ENCODE results near the gene WDR64. TPM values are rescaled to one million over a fixed set of nuclear protein-coding genes. Genes with fewer than 3 reads are reported as not detected.

Gene WDR64
- total and polyA plus RNA-seq, 2 of the 4 experiments (the other 2 are of a cell fraction), result not detected

GRCh38 chr1:241802863-241803262 lies 150.8 kb downstream of the WDR64 start:
- Histone ChIP-seq H3K4ac (ENCODE audit: low read depth, low read length) (no peak overlapping the region), H3K9ac (ENCODE audit: low read depth, low read length) (no peak overlapping the region), H3K9me1 (ENCODE audit: insufficient read depth, low read length) (no peaks in the 10 kb centered on the region), H3K14ac (replicated peaks; ENCODE audit: low read depth, low read length) (no peak overlapping the region), H3K18ac (ENCODE audit: low read depth, low read length) (no peak overlapping the region), H3K79me1 (ENCODE audit: low read depth in 1 of 2, low read length in 2 of 2) (no peaks in the 10 kb centered on the region), H2BK20ac (ENCODE audit: low read depth, low read length) (no peak overlapping the region), H4K5ac (ENCODE audit: low read depth, low read length) (no peak overlapping the region), H2BK5ac (ENCODE audit: low read depth, low read length, poor library complexity, severe bottlenecking) (no peak overlapping the region), H3K4me2 (ENCODE audit: low read depth, low read length) (no peak overlapping the region), H3K27ac (ENCODE audit: insufficient read depth, low read length) (no peak overlapping the region), H4K91ac (ENCODE audit: insufficient read depth, low read depth, low read length) (no peak overlapping the region), H4K8ac (ENCODE audit: low read depth in 2 of 2, low read length in 2 of 2) (no peak overlapping the region), H3K4me3 (ENCODE audit: insufficient read depth, low read depth, low read length) (no peak overlapping the region), H4K20me1 (ENCODE audit: insufficient read depth, low read length) (no peaks in the 10 kb centered on the region), H2AFZ (replicated peaks; ENCODE audit: low read length, poor library complexity) (no peak overlapping the region), H2BK15ac (ENCODE audit: low read depth, low read length) (no peak overlapping the region), H3K27me3 (ENCODE audit: control insufficient read depth, insufficient read depth, low read length) (no peaks in the 10 kb centered on the region), H2AK9ac (replicated peaks; ENCODE audit: low read depth, low read length, poor library complexity) (no peak overlapping the region), H3K9me3 (ENCODE audit: control insufficient read depth, insufficient read depth, low read length) (no peaks in the 10 kb centered on the region), H3K23ac (ENCODE audit: low read depth, low read length) (no peak overlapping the region), H2BK120ac (ENCODE audit: low read depth, low read length) (no peak overlapping the region), H3K56ac (ENCODE audit: extremely low read depth, insufficient read depth, low read length) (no peak overlapping the region), H2AK5ac (ENCODE audit: low read depth, low read length) (no peak overlapping the region), H3K4me1 (ENCODE audit: control insufficient read depth, insufficient read depth, low read length) (no peaks in the 10 kb centered on the region), H3K36me3 (ENCODE audit: control insufficient read depth, insufficient read depth, low read length) (no peaks in the 10 kb centered on the region)
- dilution Hi-C loops (cut with HindIII; ENCODE audit: low sequenced_read_pairs, unreplicated experiment), result no loop called here
- ATAC-seq (ENCODE audit: low read depth), result no peak
- intact Hi-C loops (cut with micrococcal nuclease), result no loop called here
- TF ChIP-seq CTCF (conservative IDR thresholded peaks at IDR 0.05; ENCODE audit: low read depth, low read length) (no peak), ELK1 (IDR thresholded peaks at IDR 0.05; ENCODE audit: borderline replicate concordance, low read depth, low read length) (no peak), RCOR1 (IDR thresholded peaks at IDR 0.05; ENCODE audit: insufficient replicate concordance, low read length) (no peak), RFX5 (IDR thresholded peaks at IDR 0.05; ENCODE audit: low read depth, low read length) (no peak), NFE2L2 (IDR thresholded peaks at IDR 0.05; ENCODE audit: low read depth, low read length) (no peak), MXI1 (IDR thresholded peaks at IDR 0.05; ENCODE audit: borderline replicate concordance, low read depth, low read length) (no peak), CEBPB (IDR thresholded peaks at IDR 0.05; ENCODE audit: low read depth, low read length) (no peak), CHD1 (IDR thresholded peaks at IDR 0.05; ENCODE audit: low read depth, low read length) (no peak), USF2 (IDR thresholded peaks at IDR 0.05; ENCODE audit: low read depth, low read length) (no peak), BHLHE40 (IDR thresholded peaks at IDR 0.05; ENCODE audit: low read depth, low read length) (no peak), MAFK (IDR thresholded peaks at IDR 0.05; ENCODE audit: low read depth, low read length) (no peak), POLR2A (IDR thresholded peaks at IDR 0.05; ENCODE audit: low read depth, low read length) (no peak), RAD21 (IDR thresholded peaks at IDR 0.05; ENCODE audit: low read length) (no peak), MAZ (IDR thresholded peaks at IDR 0.05; ENCODE audit: borderline replicate concordance, low read depth, low read length) (no peak), SMC3 (IDR thresholded peaks at IDR 0.05; ENCODE audit: low read depth, low read length) (no peak), FOS (IDR thresholded peaks at IDR 0.05; ENCODE audit: low read depth, low read length) (no peak)
- in situ Hi-C loops (cut with MboI; ENCODE audit: low sequenced_read_pairs), result no loop called here
- DNase-seq, result no peak
- CTCF ChIA-PET, result no interaction called here
- no TSS peak for BruUV-seq (replicated peaks)
- POLR2A ChIA-PET (ENCODE audit: unreplicated experiment), result no interaction called here
- WGBS, 2 experiments (ENCODE audit: extremely low coverage in 2 of 2, insufficient read length in 1 of 2), result 80% methylated on average over 2 of the region's 3 CpGs; no CpG with 5 or more reads in 1 of the 2 experiments
